Smooth muscle cell of the brain vasculature (primary cell): ENCODE measurements around the gene OBI1.

Source experiments
- DNase-seq: peaks from one replicate; pipeline ENCODE4 v3.0.0-alpha.2; 2012; ENCODE audit warnings: low read depth, low spot score

The OBI1 gene

GRCh38 chr13:78587395-78587794 lies 71.6 kb downstream of the OBI1 start:
- DNase-seq = no peak

- DNase-seq = no peak
Measured at GRCh38 chr13:78586706-78587105, 72.2 kb downstream of the OBI1 start.

- DNase-seq = no peak
Measured at GRCh38 chr13:78576261-78576660, 82.7 kb downstream of the OBI1 start.

- DNase-seq = no peak
Measured at GRCh38 chr13:78572459-78572858, 86.5 kb downstream of the OBI1 start.

- no peak for DNase-seq
Measured at GRCh38 chr13:78569029-78569428, 89.9 kb downstream of the OBI1 start.

- no peak for DNase-seq
Measured at GRCh38 chr13:78566631-78567030, 92.3 kb downstream of the OBI1 start.
